Right lung (tissue), 5 donors: ENCODE results near the gene TGFB1. TPM values are rescaled to one million over a fixed set of nuclear protein-coding genes. Genes with fewer than 3 reads are reported as not detected.
"Not testable (repeated sequence)": the region's sequence is repeated elsewhere in the genome, so short reads cannot be mapped to it uniquely, and the experiment has no call there.

Experiments used
- DNase-seq, 2 donors: peaks; one replicate each; pipeline ENCODE4 v3.0.0-alpha.2; 2013
- polyA plus RNA-seq, 5 donors: library from polyadenylated mRNA; unstranded; fragments of 120-200 nt; gene quantifications; one replicate each; pipeline versions ENCODE4 v1.2.1 to v1.2.3, GENCODE V29; 2013; ENCODE audit warnings: inconsistent platforms in 1 of 5, low replicate concordance in 1 of 5; ENCODE audit not compliant: insufficient read length in 5 of 5, insufficient read depth in 1 of 5

TGFB1 gene
- polyA plus RNA-seq, 5 donors = 23.8 to 41.2 (median 30.2) TPM

DNA sequence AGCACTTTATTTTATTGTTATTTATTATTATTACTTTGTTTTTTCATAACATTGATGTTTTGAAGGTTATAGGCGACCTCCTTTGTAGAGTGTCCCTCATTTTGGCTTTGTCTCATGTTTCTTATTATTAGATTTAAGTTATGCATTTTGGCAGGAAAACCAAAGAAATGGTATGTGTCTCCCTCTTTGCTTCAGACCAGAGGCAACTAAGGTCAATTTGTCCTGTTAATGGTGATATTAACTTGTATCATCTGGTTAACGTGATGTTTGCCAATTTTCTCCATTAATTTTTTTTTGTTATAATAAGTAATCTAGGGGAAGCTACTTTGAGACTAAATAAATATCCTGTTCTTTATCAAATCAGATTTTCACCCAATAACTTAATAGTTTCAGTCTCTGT is 18.8 kb upstream of the TGFB1 start:
- no peak for DNase-seq

DNA sequence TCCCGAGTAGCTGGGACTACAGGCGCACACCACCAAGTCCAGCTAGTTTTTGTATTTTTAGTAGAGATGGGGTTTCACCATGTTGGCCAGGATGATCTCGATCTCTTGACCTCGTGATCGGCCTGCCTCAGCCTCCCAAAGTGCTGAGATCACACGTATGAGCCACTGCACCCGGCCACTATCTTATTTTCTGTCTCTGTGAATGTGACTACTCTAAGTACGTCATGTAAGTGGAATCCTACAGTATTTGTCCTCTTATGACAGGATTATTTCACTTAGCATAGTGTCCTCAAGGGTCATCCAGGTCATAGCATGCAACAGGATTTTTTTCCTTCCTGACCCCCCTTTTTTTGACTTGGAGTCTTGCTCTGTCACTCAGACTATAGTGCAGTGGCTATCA is 17.8 kb upstream of the TGFB1 start:
- DNase-seq = no peak

DNA sequence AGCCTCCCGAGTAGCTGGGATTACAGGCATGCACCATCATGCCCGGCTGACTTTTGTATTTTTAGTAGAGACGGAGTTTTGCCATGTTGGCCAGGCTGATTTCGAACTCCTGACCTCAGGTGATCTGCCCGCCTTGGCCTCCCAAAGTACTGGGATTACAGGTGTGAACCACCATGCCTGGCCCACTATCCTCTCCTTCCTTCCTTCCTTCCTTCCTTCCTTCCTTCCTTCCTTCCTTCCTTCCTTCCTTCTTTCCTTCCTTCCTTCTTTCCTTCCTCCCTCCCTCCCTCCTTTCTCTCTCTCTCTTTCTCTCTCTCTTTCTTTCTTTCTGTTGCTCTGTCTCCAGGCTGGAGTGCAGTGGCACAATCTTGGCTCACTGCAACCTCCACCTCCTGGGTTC is 17.4 kb upstream of the TGFB1 start:
- DNase-seq = not testable (repeated sequence)

DNA sequence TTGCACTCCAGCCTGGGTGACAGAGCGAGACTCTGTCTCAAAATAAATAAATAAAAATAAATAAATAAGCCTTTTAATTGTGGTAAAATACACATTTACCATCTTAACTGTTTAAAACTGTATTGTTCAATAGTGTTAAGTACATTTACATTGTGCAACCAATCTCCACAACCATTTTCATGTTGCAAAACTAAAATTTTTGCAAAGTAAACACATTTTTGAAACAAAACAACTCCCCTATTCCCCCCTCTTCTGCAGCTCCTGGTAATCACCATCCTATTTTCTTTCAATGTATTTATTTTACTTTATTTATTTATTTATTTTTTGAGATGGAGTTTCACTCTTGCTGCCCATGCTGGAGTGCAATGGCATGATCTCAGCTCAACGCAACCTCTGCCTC is 16.0 kb upstream of the TGFB1 start:
- no peak for DNase-seq

DNA sequence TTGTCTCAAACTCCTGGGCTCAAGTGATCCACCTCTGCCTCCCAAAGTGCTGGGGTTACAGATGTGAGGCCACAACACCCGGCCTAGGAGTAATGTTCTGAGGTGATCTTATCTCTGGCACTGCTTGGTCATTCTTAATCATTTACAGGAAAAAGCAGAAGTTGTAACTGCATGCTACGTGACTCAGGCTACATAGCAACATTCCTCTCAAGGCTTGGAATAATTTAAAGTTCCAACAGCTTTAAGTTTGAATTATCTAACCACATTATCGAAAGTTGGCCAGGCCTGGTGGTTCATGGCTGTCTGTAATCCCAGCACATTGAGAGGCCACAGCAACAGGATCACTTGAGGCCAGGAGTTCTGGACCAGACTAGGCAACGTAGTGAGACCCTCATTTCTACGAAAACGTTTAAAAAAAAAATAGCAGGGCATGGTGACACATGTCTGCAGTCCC is 14.2 kb upstream of the TGFB1 start:
- DNase-seq = no peak

DNA sequence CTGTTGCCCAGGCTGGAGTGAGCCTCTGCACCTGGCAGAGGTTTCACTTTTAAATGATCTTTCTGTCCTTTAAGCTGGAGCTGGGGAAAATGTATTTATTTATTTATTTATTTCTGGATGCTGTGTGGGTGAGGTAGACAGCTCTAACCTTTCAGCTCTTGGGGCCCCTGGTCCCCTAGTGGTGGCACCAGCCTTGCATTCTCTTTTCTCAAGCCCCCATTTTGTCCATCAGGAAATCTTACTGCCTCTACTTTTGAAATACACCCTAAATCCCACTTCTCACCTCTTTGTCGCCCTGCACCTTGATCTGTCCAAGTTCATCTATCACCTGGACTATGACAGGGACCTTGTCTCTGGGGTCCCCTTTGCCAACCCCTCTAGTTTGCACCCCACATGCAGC is 12.4 kb upstream of the TGFB1 start:
- DNase-seq = no peak

DNA sequence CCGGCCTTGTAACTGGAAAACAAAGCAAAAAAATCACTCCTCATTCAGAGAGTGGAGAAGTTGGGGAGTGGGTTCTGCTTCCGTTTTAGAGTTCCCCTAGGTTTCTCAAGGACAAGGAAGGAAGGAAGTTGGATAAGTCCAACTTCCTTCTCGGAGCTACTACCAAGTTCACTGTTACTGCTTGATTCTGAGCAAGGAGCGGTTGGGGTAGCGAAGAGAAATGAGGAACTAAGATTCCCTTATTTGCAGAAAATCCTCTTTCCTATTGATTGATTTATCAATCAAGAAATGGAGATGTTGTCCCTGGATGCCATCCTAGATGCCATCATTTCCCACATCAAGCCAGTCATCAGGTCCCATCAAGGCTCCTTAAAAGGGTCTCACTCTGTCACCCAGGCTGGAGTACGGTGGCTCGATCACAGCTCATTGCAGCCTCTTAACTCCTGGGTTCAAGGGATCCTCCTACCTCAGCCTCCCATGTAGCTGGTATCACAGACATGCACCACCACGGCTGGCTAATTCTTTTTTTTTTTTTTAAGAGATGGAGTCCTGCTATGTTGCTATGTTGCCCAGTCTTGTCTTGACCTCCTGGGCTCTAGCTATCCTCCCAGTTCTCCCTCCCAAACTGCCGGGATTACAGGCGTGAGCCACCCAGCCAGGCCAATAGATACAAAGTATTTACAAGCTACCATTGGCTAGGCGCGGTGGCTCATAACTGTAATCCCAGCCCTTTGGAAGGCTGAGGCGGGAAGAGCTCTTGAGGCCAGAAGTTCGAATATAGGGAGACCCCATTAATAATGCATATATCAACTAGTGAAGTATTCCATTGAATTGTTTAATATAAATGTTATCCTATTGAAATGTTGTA is 11.0 kb upstream of the TGFB1 start:
- no peak for DNase-seq

DNA sequence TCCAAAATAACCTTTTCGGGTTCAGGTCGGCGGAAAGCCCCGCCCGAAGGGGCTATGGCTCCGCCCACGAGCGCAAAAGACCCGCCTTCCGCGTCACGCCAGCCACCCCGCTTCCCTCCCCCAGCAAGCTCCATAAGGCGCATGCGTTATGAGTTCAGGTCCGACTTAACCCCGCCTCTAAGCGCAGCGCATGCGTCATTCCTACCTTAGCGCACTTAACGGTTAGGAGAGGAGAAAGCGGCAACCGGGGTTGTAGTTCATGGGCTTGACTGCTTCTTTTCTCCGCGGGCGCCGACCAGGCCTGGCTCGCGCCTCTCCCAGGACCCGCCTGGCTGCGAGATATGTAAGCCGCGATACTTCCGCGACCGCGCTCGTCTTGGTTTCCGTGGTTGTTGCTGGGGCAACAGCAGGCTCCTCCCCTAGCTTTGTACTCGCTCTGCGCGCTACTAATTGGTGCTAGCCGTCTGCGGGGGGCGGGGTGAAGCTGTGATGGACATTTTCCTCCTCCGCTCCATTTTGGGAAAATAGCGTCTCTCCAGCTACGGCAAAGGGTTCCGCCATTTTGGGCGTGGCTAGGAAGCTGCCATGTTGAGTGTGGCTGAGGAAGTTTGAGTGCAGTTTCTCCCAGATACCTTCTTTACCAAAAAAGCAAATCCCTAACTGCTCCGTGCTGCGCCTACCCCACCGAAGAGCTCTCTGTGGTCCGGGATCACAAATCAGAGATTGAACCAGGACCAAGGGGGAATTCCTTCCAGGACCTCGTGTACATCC is 10.2 kb upstream of the TGFB1 start, which contains the start of gene B9D2:
Gene B9D2, minus strand, starts transcription at position 397 of the 771 bp plus-strand sequence. CDS start 630 bp downstream, outside the sequence.
- peak; percentile 98 to 99 for DNase-seq

DNA sequence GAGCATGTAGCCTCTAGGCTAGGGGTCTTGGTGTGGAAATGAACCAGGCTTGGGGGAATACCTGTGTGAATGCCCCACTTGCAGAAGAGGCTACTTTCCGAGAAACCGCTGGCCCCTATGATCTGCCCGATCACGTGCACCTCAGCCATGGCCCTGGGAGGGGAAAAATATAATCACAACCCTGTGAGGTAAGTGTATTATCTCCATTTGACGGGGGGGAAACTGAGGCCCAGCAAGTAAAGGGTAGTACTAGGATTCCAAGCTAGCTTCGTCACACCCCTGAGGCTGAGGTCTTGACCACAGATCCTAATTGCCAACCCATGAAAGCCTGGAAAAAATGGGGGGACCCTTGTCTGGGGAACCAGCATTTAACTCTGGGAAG is 9.6 kb upstream of the TGFB1 start:
- no peak for DNase-seq

DNA sequence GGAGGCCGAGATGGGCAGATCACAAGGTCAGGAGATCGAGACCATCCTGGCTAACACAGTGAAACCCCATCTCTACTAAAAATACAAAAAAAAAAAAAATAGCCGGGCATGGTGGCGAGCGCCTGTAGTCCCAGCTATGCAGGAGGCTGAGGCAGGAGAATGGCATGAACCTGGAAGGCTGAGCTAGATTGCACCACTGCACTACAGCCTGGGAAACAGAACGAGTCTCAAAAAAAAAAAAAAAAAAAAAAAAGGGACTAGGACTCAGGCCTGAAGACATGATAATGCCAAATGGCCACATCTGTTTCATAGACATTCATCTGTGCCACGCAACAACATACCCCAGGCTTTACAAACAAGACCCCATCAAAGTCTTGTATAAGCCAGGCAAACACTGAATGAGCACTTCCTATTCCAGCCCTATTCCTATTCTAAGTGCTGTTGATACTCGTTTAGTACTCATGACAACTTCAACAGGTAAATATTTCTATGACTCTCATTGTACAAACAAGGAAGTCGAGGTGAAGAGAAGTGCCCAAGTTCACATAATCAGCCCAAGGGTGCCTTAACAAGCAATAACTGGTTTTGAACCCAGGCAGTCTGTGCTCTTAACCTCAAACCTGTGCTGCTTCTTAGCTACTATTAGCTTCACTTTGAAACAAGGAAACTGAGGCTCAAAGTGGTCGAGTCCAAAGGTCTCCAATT is 8.6 kb upstream of the TGFB1 start:
- DNase-seq = no peak

DNA sequence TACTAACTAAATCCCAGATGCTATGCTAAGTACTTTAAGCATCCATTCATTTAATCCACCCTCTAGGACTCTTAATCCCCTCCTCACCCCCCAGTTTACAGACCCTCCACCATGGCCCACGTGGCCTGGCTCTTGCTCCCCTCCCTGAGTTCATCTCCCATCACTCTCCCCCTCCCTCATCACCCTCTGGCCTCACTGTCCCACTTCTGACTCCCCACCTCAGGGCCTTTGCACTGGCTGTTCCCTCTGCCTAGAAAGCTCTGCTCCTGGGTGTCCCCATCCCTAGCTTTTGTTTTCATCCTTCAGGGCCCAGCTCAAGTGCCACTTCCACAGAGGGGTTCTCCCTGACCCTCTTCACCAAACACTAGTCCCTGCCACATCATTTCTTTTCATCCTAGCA is 6.0 kb upstream of the TGFB1 start:
- DNase-seq = no peak

DNA sequence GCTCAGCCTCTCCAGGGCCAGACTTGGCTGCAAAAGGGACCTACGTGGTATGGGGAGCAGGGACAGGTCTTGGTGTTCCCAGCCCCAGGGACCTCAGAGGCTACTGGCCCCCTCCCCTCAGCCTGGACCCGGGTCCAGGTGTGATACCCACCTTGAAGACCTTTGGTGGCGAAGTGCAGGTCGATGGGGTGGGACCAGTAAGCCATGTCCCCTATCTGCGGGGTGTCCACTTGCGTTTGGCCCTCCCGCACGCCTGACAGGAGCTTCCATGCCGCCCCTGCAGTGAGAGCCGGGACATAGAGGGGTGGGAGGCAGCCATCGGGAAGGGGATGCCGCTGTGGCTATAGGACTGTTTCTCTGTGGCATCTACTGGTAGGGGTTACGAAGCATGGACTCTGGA is 4.0 kb upstream of the TGFB1 start:
- DNase-seq = no peak

DNA sequence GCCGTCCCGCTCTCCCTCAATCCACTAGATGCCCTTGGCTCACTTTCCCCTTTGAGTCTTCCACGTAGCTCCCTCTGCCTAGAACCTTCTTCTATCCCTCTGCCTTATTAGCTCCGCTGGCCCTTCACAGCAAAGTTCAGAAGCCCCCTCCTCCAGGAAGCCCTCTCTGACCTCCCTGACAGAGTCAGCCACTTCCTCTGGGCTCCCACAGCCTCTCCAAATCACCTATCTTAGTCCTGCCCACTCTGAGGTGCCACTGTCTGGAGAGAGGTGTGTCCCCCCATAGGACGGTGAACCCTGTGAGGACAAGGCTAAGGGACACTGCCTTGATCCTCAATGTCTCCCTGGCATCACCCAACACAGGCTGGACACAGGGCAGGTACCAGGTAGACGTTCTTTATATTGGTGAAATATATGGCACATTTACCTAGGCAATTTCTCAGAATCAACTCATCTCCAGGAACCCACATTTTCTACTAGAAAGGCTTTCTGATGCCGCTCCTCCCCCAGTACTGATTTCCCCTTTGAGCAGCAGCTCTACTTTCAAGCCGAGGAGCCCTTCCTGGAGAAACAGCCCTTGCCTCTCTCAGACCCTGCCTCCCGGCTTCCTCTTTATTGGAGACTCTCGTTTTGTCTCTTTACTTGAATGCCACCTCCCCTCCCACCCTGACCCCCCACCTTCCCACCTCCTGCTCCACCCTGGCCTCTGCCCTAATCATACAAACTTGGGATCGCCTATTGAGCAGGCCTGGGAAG is 3.4 kb upstream of the TGFB1 start:
- no peak for DNase-seq

DNA sequence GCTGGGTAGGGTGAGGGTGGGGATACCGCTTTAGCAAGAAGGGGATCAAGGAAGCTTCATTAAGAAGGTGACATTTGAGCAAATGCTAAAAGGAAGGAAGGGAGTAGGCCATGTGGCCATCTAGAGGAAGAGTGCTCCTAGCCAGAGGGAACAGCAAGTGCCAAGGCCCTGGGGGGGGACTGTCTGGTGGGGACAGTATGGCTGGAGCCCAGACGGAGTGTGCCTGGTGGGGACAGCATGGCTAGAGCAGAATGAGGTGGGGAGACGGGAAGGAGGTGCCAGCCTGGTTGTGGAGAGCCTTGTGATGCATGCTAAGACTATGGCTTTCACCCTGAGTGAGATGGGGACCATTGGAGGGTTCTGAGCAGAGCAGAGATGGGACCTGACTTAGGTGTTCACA is 2.1 kb upstream of the TGFB1 start:
- no peak for DNase-seq

DNA sequence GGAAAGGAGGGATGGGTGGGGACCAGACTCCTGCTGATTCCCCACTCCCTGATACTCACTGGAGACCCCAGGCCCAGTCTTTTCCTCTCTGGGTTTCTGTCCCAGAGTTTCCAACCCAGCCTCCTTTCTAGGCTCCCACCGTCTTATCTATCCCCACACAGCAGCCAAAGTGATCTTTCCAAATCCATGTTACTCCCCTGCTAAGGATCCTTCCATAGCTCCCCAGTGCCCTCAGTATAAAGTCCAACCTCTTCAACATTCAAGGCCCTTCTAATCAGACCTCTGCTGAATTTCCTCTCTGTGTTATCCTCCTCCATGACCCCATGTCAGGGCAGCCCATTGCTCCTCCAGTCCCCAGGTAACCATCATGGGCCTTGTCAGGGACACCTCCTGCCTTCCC is 1.3 kb upstream of the TGFB1 start:
- no peak for DNase-seq

DNA sequence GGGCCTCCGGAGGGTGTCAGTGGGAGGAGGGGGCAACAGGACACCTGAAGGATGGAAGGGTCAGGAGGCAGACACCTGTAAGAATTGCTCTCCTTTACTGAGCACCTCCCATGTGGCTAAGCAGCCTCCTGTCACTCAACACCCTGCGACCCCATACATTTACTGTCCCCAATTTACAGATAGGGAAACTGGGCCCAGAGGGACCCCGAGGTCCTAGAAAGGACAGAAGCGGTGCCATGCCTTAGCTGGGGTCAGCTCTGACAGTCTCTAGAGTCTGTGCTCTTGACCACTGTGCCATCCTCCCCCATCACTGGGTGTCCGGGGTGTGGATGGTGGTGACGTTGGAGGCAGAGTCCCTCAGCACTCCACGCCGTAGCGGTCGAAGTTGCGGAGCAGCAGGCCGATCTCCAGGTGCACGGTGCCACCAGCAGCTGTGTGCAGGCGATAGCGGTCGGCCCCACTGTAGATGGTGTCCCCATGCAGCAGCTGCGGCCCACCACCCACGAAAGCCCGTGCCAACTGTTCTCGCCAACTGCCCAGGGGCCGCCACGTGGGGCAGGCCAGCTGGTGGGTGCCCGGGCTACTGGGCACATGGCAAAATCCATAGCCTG is 726 bp upstream of the TGFB1 start:
- DNase-seq = no peak

DNA sequence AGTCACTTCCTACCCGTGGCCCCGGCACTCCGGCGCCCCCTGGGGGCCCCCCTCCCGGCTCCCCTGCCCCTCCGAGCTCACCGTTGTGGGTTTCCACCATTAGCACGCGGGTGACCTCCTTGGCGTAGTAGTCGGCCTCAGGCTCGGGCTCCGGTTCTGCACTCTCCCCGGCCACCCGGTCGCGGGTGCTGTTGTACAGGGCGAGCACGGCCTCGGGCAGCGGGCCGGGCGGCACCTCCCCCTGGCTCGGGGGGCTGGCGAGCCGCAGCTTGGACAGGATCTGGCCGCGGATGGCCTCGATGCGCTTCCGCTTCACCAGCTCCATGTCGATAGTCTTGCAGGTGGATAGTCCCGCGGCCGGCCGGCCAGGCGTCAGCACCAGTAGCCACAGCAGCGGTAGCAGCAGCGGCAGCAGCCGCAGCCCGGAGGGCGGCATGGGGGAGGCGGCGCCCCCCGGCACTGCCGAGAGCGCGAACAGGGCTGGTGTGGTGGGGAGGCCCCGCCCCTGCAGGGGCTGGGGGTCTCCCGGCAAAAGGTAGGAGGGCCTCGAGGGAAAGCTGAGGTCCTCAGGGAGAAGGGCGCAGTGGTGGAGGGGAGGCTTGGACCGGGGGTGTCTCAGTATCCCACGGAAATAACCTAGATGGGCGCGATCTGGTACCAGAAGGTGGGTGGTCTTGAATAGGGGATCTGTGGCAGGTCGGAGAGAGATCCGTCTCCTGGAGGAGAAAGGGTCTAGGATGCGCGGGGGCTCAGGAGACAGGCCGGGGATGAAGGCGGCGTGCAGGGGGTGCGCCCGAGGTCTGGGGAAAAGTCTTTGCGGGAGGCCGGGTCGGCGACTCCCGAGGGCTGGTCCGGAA is 885 bp downstream of the TGFB1 start:
- DNase-seq = no peak

DNA sequence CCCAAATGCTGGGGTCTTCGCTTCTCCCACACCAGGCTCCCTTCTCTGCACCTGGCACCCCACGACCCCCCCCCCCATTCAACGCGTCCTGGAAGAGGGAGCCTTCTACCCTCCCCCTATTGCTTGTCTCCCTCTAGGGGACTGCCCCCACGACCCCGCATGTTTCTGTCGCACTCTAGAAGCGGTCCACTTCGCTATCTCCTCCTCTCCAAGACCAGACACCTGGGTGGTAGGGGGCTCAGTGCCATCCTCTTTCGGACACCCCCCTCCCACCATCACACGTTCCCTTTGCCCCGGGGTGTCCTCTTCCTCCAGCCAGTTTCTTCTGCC is 1.5 kb downstream of the TGFB1 start:
- no peak for DNase-seq

DNA sequence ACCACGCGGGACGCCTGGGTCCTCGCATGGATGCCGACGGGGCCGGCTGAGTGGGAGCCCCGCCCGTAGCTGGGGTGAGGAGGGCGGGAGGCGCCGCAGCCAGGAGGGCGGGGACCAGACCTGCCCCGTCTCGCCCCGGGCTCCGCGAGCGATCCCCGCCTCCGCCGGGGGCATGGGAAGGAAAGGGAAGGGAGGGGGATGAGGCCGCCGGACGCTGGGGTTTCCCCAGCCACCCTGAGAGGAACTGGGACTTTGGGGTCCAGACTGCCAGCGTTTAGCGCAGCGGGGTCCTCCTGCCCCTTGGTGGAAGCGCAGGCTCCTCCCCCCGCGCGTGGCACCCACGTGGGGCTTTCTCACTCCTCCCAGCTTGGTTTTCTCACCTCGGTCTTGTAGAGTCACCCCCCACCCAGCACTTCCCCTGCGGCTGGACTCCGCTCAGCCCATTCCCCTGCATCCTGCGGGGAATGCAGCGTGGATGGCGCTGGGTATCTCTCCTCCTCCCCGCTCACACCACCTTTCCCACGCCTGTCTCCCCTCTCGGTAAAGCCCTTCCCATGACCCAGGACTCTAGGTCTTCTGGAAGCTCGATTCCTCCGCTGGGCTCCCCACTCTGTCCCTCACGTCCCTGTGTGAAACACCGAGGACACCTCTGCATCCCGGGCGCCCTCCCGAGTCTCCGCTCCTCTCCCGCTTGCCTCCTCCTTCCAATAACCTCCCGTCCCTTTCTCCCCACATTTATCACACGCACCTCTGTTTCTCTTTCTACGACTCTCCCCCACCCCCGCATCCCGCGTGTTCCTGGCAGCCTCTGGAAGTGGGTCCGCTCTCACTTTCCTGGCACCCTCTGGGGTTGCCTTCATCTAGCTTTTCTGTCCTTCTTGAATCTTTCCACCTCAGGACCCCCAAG is 2.1 kb downstream of the TGFB1 start:
- no peak for DNase-seq
